ENCODE data around the gene DCHS2.

GRCh38 chr4:154277172-154277571, 214.4 kb downstream of the DCHS2 start:
- TF ChIP-seq EZH2 (IDR thresholded peaks at IDR 0.05; ENCODE audit: borderline replicate concordance, low read depth, low read length, severe bottlenecking) (no peak), CTCF (IDR thresholded peaks at IDR 0.05; ENCODE audit: borderline replicate concordance, extremely low read depth, low read length, poor library complexity, severe bottlenecking) (no peak)
